ENCODE data around the gene IGF2BP1. TPM values are rescaled to one million over a fixed set of nuclear protein-coding genes. Genes with fewer than 3 reads are reported as not detected.
"Not testable (repeated sequence)": the region's sequence is repeated elsewhere in the genome, so short reads cannot be mapped to it uniquely, and the experiment has no call there.

The IGF2BP1 gene
- total RNA-seq, 1 donor from 2014 or later: 260 TPM

GRCh38 chr17:49082231-49082630, 85.0 kb downstream of the IGF2BP1 start:
- peaks cover 4% of the 10 kb centered on the region for H3K9me3 Mint-ChIP-seq (ENCODE audit: unreplicated experiment)
- no peaks in the 10 kb centered on the region for H3K27me3 Mint-ChIP-seq (ENCODE audit: unreplicated experiment)
- no peak for TF ChIP-seq CTCF (IDR thresholded peaks at IDR 0.05; ENCODE audit: partially characterized antibody, unreplicated experiment)
- H3K27ac Mint-ChIP-seq (ENCODE audit: unreplicated experiment): no peak overlapping the region
- H3K4me3 Mint-ChIP-seq (ENCODE audit: unreplicated experiment): no peak overlapping the region
- H3K4me1 Mint-ChIP-seq (ENCODE audit: low read depth, unreplicated experiment): no peaks in the 10 kb centered on the region
- H3K36me3 Mint-ChIP-seq (ENCODE audit: unreplicated experiment): no peaks in the 10 kb centered on the region
- DNase-seq: no peak

GRCh38 chr17:49085046-49085445, 87.9 kb downstream of the IGF2BP1 start:
- not testable (repeated sequence) for H3K4me3 Mint-ChIP-seq (ENCODE audit: unreplicated experiment); H3K27ac Mint-ChIP-seq (ENCODE audit: unreplicated experiment); H3K27me3 Mint-ChIP-seq (ENCODE audit: unreplicated experiment); H3K9me3 Mint-ChIP-seq (ENCODE audit: unreplicated experiment); H3K4me1 Mint-ChIP-seq (ENCODE audit: low read depth, unreplicated experiment); H3K36me3 Mint-ChIP-seq (ENCODE audit: unreplicated experiment); DNase-seq

GRCh38 chr17:49085565-49086315, 88.6 kb downstream of the IGF2BP1 start:
- Mint-ChIP-seq H3K9me3 (ENCODE audit: unreplicated experiment) (peaks cover 2% of the 10 kb centered on the region), H3K4me1 (ENCODE audit: low read depth, unreplicated experiment) (no peaks in the 10 kb centered on the region), H3K36me3 (ENCODE audit: unreplicated experiment) (peaks cover 4% of the 10 kb centered on the region), H3K4me3 (ENCODE audit: unreplicated experiment) (no peak overlapping the region), H3K27ac (ENCODE audit: unreplicated experiment) (no peak overlapping the region), H3K27me3 (ENCODE audit: unreplicated experiment) (peaks cover 2% of the 10 kb centered on the region)
- no peak for DNase-seq
- no peak for TF ChIP-seq CTCF (IDR thresholded peaks at IDR 0.05; ENCODE audit: partially characterized antibody, unreplicated experiment)

GRCh38 chr17:49086316-49086605, 89.1 kb downstream of the IGF2BP1 start:
- no peak for TF ChIP-seq CTCF (IDR thresholded peaks at IDR 0.05; ENCODE audit: partially characterized antibody, unreplicated experiment)
- H3K27ac Mint-ChIP-seq (ENCODE audit: unreplicated experiment): no peak overlapping the region
- DNase-seq: no peak
- H3K4me1 Mint-ChIP-seq (ENCODE audit: low read depth, unreplicated experiment): no peaks in the 10 kb centered on the region
- peaks cover 2% of the 10 kb centered on the region for H3K27me3 Mint-ChIP-seq (ENCODE audit: unreplicated experiment)
- peaks cover 2% of the 10 kb centered on the region for H3K9me3 Mint-ChIP-seq (ENCODE audit: unreplicated experiment)
- H3K4me3 Mint-ChIP-seq (ENCODE audit: unreplicated experiment): no peak overlapping the region
- H3K36me3 Mint-ChIP-seq (ENCODE audit: unreplicated experiment): peaks cover 4% of the 10 kb centered on the region

GRCh38 chr17:49086649-49087048, 89.5 kb downstream of the IGF2BP1 start:
- DNase-seq: no peak
- no peak overlapping the region for H3K27ac Mint-ChIP-seq (ENCODE audit: unreplicated experiment)
- no peak for TF ChIP-seq CTCF (IDR thresholded peaks at IDR 0.05; ENCODE audit: partially characterized antibody, unreplicated experiment)

More at GRCh38 chr17:49086649-49087048, 89.5 kb downstream of the IGF2BP1 start:
- H3K9me3 Mint-ChIP-seq (ENCODE audit: unreplicated experiment): peaks cover 2% of the 10 kb centered on the region
- peaks cover 2% of the 10 kb centered on the region for H3K27me3 Mint-ChIP-seq (ENCODE audit: unreplicated experiment)
- peaks cover 4% of the 10 kb centered on the region for H3K36me3 Mint-ChIP-seq (ENCODE audit: unreplicated experiment)
- no peaks in the 10 kb centered on the region for H3K4me1 Mint-ChIP-seq (ENCODE audit: low read depth, unreplicated experiment)
- no peak overlapping the region for H3K4me3 Mint-ChIP-seq (ENCODE audit: unreplicated experiment)
